Common myeloid progenitor, CD34-positive (primary cell): ENCODE results near the gene IMMP2L.

ENCODE experiments used
- CTCF ChIA-PET: fragments of 350-600 bp; sonication (Branson Sonifier 250); formaldehyde crosslinking; loops from one replicate; lab custom pipeline; 2021; ENCODE audit warnings: antibody characterized with exemption; lab: Charles Lee
- POLR2A ChIA-PET: fragments of 350-600 bp; sonication (Branson Sonifier 250); formaldehyde crosslinking; loops from one replicate; lab custom pipeline; 2021; ENCODE audit warnings: antibody characterized with exemption; lab: Charles Lee
- DNase-seq, 3 donors: peaks; one replicate each; pipeline versions ENCODE4 v3.0.0 to v3.0.0-alpha.2; 2013
- H3K27ac ChIP-seq, 2 experiments: 1 replicate in 1 of 2; 2 replicates in 1 of 2; pipeline ENCODE4 v1.7.0; 2013; ENCODE audit warnings: inconsistent platforms in 2 of 2, low read length in 2 of 2, mild to moderate bottlenecking in 2 of 2, low read depth in 1 of 2, moderate library complexity in 1 of 2; ENCODE audit not compliant: severe bottlenecking in 2 of 2, insufficient read depth in 1 of 2, poor library complexity in 1 of 2
- H3K27me3 ChIP-seq, 5 experiments: replicated peaks in 2 of 5; 1 replicate in 3 of 5; 2 replicates in 2 of 5; pipeline versions ENCODE4 v1.6.1 to v1.7.0; 2013; ENCODE audit warnings: low read length in 4 of 5, mild to moderate bottlenecking in 2 of 5, moderate library complexity in 2 of 5, inconsistent platforms in 1 of 5; ENCODE audit not compliant: insufficient read depth in 5 of 5, control insufficient read depth in 4 of 5
- H3K36me3 ChIP-seq, 4 experiments: 1 replicate in 2 of 4; 2 replicates in 2 of 4; pipeline versions ENCODE4 v1.6.1 to v1.7.0; 2013; ENCODE audit warnings: low read length in 3 of 4, control low read depth in 1 of 4, mild to moderate bottlenecking in 1 of 4; ENCODE audit not compliant: control insufficient read depth in 4 of 4, insufficient read depth in 4 of 4
- H3K4me1 ChIP-seq, 4 experiments: 1 replicate in 3 of 4; 2 replicates in 1 of 4; pipeline versions ENCODE4 v1.6.1 to v1.7.1; 2013; ENCODE audit warnings: low read length in 3 of 4, mild to moderate bottlenecking in 3 of 4, control low read depth in 1 of 4, inconsistent platforms in 1 of 4, moderate library complexity in 1 of 4; ENCODE audit not compliant: control insufficient read depth in 4 of 4, insufficient read depth in 4 of 4; ENCODE audit errors: control extremely low read depth in 1 of 4
- H3K4me3 ChIP-seq, 7 experiments: 1 replicate in 4 of 7; 2 replicates in 3 of 7; pipeline versions ENCODE4 v1.5.1 to v1.7.0; 2013; ENCODE audit warnings: mild to moderate bottlenecking in 7 of 7, low read length in 6 of 7, moderate library complexity in 6 of 7, inconsistent platforms in 2 of 7, low read depth in 2 of 7, control low read depth in 1 of 7; ENCODE audit not compliant: insufficient read depth in 4 of 7, control insufficient read depth in 1 of 7; ENCODE audit errors: extremely low read depth in 1 of 7
- H3K9me3 ChIP-seq, 5 experiments: 1 replicate in 4 of 5; 2 replicates in 1 of 5; pipeline versions ENCODE4 v1.6.1 to v1.7.1; 2013; ENCODE audit warnings: low read length in 4 of 5, mild to moderate bottlenecking in 2 of 5, inconsistent platforms in 1 of 5, low read depth in 1 of 5, moderate library complexity in 1 of 5; ENCODE audit not compliant: control insufficient read depth in 4 of 5, insufficient read depth in 2 of 5; ENCODE audit errors: control extremely low read depth in 1 of 5
- WGBS: methylation state at CpG from one replicate; pipeline ENCODE4 v1.1.5; 2013; ENCODE audit not compliant: insufficient coverage; 5-methylcytosine and 5-hydroxymethylcytosine counted together

Gene IMMP2L

GRCh38 chr7:111571720-111572119, 9.4 kb upstream of the IMMP2L start:
- no peaks in the 10 kb centered on the region for H3K4me1 ChIP-seq
- no peak overlapping the region for H3K27ac ChIP-seq
- CTCF ChIA-PET = no interaction called here
- 100% methylated on average over 2 of the region's 5 CpGs for WGBS
- H3K4me3 ChIP-seq = no peak overlapping the region
- no peaks in the 10 kb centered on the region for H3K36me3 ChIP-seq
- peaks cover 0 to 13% (median 4%) of the 10 kb centered on the region in 5 experiments for H3K9me3 ChIP-seq
- peaks cover 0 to 3% (median 0%) of the 10 kb centered on the region in 5 experiments for H3K27me3 ChIP-seq
- POLR2A ChIA-PET = no interaction called here
- DNase-seq = no peak

GRCh38 chr7:111568870-111569462, 6.7 kb upstream of the IMMP2L start:
- H3K4me3 ChIP-seq = no peak overlapping the region
- ChIA-PET CTCF (no interaction called here), POLR2A (no interaction called here)
- no peaks in the 10 kb centered on the region for H3K36me3 ChIP-seq
- no peaks in the 10 kb centered on the region for H3K4me1 ChIP-seq
- DNase-seq = no peak
- no peak overlapping the region for H3K27ac ChIP-seq
- H3K27me3 ChIP-seq = peaks cover 0 to 3% (median 0%) of the 10 kb centered on the region in 5 experiments
- peaks cover 0 to 12% (median 4%) of the 10 kb centered on the region in 5 experiments for H3K9me3 ChIP-seq
- no CpG with 5 or more reads among the region's 1 CpG for WGBS

- DNase-seq = no peak
- no peak overlapping the region for H3K27ac ChIP-seq
- H3K4me3 ChIP-seq = no peak overlapping the region
- no peaks in the 10 kb centered on the region for H3K36me3 ChIP-seq
- ChIA-PET CTCF (no interaction called here), POLR2A (interaction anchor here (0.5 kb wide), 1 partner anchor 20 kb away, joined by 3 read pairs; no protein-coding TSS in a partner anchor)
- H3K9me3 ChIP-seq = peaks cover 0 to 9% (median 4%) of the 10 kb centered on the region in 5 experiments
- no peaks in the 10 kb centered on the region for H3K4me1 ChIP-seq
- H3K27me3 ChIP-seq = peaks cover 0 to 3% (median 0%) of the 10 kb centered on the region in 5 experiments
Observed at GRCh38 chr7:111568419-111568818, 6.1 kb upstream of the IMMP2L start.

- no peak overlapping the region for H3K27ac ChIP-seq
- DNase-seq = no peak
- CTCF ChIA-PET = no interaction called here
- H3K4me3 ChIP-seq = no peak overlapping the region
- no peaks in the 10 kb centered on the region for H3K36me3 ChIP-seq
- POLR2A ChIA-PET = no interaction called here
- H3K4me1 ChIP-seq = peaks cover 2 to 22% (median 18%) of the 10 kb centered on the region in 4 experiments
- peaks cover 0 to 3% (median 0%) of the 10 kb centered on the region in 5 experiments for H3K27me3 ChIP-seq
- H3K9me3 ChIP-seq = no peaks in the 10 kb centered on the region
- no CpG with 5 or more reads among the region's 1 CpG for WGBS
Observed at GRCh38 chr7:111564078-111564477, 1.8 kb upstream of the IMMP2L start.

GRCh38 chr7:111561654-111561903, 713 bp downstream of the IMMP2L start:
- ChIA-PET CTCF (no interaction called here), POLR2A (interaction anchor here (1.0 kb wide), 1 partner anchor 889 kb away, joined by 3 read pairs; no protein-coding TSS in a partner anchor)
- no peak for DNase-seq
- Histone ChIP-seq H3K9me3 (no peaks in the 10 kb centered on the region), H3K4me3 (peak overlapping the region; percentile 53 to 78 (median 74)), H3K27me3 (no peaks in the 10 kb centered on the region), H3K4me1 (peaks cover 2 to 22% (median 19%) of the 10 kb centered on the region in 4 experiments), H3K36me3 (peaks cover 2 to 17% (median 8%) of the 10 kb centered on the region in 4 experiments), H3K27ac (peak overlapping the region; percentile 78 to 88)
- 33% methylated on average over 5 of the region's 7 CpGs for WGBS

GRCh38 chr7:111560773-111561653, 1.3 kb downstream of the IMMP2L start:
- POLR2A ChIA-PET = no interaction called here
- WGBS = 45% methylated on average over 3 of the region's 4 CpGs

GRCh38 chr7:111558991-111559390, 3.3 kb downstream of the IMMP2L start:
- Histone ChIP-seq H3K36me3 (peaks cover 2 to 34% (median 15%) of the 10 kb centered on the region in 4 experiments), H3K27ac (no peak overlapping the region), H3K9me3 (no peaks in the 10 kb centered on the region), H3K27me3 (no peaks in the 10 kb centered on the region), H3K4me3 (no peak overlapping the region), H3K4me1 (peaks cover 2 to 22% (median 19%) of the 10 kb centered on the region in 4 experiments)
- WGBS = 80% methylated on average over 1 of the region's 1 CpG
- ChIA-PET POLR2A (no interaction called here), CTCF (no interaction called here)
- peak in 2 of 3 donors; percentile 25 to 40 for DNase-seq

More at GRCh38 chr7:111560773-111561653, 1.3 kb downstream of the IMMP2L start:
- Histone ChIP-seq H3K4me1 (peaks cover 2 to 22% (median 19%) of the 10 kb centered on the region in 4 experiments), H3K27me3 (no peaks in the 10 kb centered on the region), H3K27ac (peak overlapping the region in 1 of 2 experiments; percentile 88), H3K9me3 (no peaks in the 10 kb centered on the region), H3K4me3 (peak overlapping the region in 5 of 7 experiments; percentile 63 to 78 (median 76)), H3K36me3 (peaks cover 2 to 23% (median 10%) of the 10 kb centered on the region in 4 experiments)
- DNase-seq = peak in 2 of 3 donors; percentile 23
- CTCF ChIA-PET = no interaction called here
